ENCODE results near the gene PVRIG.
"Not testable (repeated sequence)": the region's sequence is repeated elsewhere in the genome, so short reads cannot be mapped to it uniquely, and the experiment has no call there.

The PVRIG gene

GRCh38 chr7:100176096-100177044, 43.4 kb upstream of the PVRIG start:
- TF ChIP-seq, protein P1, sequence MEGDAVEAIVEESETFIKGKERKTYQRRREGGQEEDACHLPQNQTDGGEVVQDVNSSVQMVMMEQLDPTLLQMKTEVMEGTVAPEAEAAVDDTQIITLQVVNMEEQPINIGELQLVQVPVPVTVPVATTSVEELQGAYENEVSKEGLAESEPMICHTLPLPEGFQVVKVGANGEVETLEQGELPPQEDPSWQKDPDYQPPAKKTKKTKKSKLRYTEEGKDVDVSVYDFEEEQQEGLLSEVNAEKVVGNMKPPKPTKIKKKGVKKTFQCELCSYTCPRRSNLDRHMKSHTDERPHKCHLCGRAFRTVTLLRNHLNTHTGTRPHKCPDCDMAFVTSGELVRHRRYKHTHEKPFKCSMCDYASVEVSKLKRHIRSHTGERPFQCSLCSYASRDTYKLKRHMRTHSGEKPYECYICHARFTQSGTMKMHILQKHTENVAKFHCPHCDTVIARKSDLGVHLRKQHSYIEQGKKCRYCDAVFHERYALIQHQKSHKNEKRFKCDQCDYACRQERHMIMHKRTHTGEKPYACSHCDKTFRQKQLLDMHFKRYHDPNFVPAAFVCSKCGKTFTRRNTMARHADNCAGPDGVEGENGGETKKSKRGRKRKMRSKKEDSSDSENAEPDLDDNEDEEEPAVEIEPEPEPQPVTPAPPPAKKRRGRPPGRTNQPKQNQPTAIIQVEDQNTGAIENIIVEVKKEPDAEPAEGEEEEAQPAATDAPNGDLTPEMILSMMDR (IDR thresholded peaks at IDR 0.05; ENCODE audit: extremely low read depth, missing control alignments) = no peak
- no peak for DNase-seq (ENCODE audit: low spot score)

DNA sequence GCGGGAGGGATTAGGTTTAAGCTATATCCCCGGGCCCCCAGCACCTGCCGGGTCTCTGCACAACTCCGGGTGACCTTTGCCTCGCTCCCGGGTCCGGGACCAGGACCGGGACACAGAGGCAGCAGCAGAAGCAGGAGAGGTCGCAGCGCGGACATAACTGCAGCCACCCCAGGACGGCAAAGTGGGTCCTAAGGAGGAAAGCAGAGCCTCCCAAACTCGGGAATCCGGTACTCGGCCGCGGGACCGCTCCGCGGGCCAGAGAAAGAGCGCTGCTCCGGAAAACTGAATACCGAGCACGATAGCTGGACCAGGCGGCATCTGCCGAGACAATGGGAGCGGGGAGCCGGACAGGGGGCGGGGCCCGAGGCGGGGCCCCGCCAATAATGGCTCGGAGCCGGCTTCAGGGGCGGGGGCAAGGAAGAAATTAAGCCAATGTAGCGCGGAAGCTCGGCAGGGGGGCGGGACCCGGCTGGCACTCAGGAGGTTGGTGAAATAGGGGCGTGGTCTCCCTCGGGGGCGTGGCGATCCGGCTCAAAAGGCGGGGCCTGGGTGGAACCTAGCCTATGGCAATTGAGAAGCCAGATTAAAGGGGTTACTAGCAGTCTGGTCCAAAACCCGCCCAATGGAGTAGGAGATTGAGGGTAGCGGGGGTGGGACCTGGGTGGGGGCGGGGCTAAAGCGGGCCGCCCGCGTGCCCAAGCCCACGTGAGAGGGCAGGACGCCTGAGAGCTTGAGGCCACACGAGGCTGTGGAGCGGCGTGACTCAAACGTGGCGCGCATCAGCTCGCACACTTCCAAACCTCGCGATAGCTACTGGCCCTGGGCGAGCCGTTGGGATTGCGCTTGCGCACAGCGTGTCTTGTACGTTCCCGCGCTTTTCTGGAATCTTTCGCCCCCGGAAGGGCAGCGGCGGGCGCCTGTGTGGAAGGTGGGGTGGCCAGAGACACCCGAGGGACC, 42.4 kb upstream of the PVRIG start, which contains the start of the genes GPC2 and STAG3:
Gene GPC2, minus strand, starts transcription at position 337 of the 957 bp plus-strand sequence. Its CDS starts 182 bp downstream, at position 155.
Gene STAG3, plus strand, starts transcription at position 874 of the 957 bp plus-strand sequence. CDS start 2,639 bp downstream, outside the sequence.
- TF ChIP-seq, protein P1 (IDR thresholded peaks at IDR 0.05; ENCODE audit: extremely low read depth, missing control alignments) = no peak
- DNase-seq (ENCODE audit: low spot score) = peak; percentile 97

- DNase-seq (ENCODE audit: low spot score) = not testable (repeated sequence)
Measured at GRCh38 chr7:100180084-100180483, 39.7 kb upstream of the PVRIG start.

GRCh38 chr7:100182616-100183015, 37.1 kb upstream of the PVRIG start:
- not testable (repeated sequence) for DNase-seq (ENCODE audit: low spot score)

DNA sequence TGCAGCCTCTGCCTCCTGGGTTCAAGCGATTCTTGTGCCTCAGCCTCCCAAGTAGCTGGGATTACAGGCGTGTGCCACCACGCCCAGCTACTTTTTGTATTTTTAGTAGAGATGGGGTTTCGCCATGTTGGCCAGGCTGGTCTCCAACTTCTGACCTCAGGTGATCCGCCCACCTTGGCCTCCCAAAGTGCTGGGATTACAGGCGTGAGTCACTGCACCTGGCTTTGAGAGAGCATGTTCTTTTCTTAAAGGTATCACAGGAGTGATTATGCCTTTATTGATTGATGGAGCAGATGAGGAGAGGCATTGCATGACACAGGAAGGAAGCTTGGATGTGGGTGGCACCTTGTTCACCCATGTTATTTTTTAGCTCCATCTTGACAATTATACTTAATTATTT, 36.7 kb upstream of the PVRIG start:
- not testable (repeated sequence) for DNase-seq (ENCODE audit: low spot score)

DNA sequence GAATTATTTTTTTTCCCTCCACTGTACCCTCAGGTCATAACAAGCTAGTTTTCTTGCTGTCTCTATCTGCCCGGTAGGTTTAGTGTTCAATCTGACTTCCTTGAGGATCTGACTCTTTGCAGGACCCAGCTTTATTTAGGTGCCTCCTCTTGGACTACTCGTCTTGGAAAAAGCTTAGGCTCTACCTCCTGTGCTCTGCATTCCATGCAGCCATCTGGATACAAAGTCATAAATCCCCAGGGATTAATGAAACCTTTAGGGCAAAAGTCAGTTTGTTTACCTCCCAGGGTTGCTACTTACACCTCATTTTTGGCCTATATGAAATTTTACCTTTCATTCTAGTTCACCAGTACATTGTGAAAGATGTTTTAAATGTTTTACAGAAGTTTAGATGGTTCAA, 34.0 kb upstream of the PVRIG start:
- DNase-seq (ENCODE audit: low spot score) = no peak
- TF ChIP-seq, protein P1 (IDR thresholded peaks at IDR 0.05; ENCODE audit: extremely low read depth, missing control alignments) = no peak

- no peak for DNase-seq (ENCODE audit: low spot score)
Measured at GRCh38 chr7:100189061-100189460, 30.7 kb upstream of the PVRIG start.

GRCh38 chr7:100190048-100190711, 29.6 kb upstream of the PVRIG start:
- DNase-seq (ENCODE audit: low spot score) = peak; percentile 30
- TF ChIP-seq, protein P1 (IDR thresholded peaks at IDR 0.05; ENCODE audit: extremely low read depth, missing control alignments) = no peak

More at GRCh38 chr7:100189061-100189460, 30.7 kb upstream of the PVRIG start:
- TF ChIP-seq, protein P1 (IDR thresholded peaks at IDR 0.05; ENCODE audit: extremely low read depth, missing control alignments) = no peak

Data from GM20000 (cell line).